ENCODE data around the gene LBR. TPM values are rescaled to one million over a fixed set of nuclear protein-coding genes. Genes with fewer than 3 reads are reported as not detected.

The LBR gene
- total and polyA plus RNA-seq, 2 of the 4 experiments (the other 2 are of a cell fraction): 21.3 to 24.9 TPM

DNA sequence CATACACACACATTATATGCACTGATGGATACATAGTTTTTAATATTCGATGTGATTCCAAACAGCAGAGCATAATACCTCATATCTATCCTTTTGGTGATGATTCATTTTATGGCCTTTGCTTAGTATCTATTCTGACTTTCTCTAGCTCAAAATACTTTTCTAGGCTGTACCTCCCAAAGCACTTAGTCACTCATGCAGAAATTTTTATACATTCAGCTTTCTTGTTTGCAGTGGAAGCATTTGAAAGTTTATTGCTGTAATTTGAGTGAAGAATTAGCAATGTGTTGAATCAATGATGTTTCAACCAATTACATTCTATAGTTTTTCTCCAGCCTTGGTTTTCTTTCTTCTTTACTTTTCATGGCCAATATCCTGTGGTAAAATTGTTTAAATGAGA, 66.7 kb downstream of the LBR start:
- POLR2A ChIA-PET (ENCODE audit: unreplicated experiment): no interaction called here
- CTCF ChIA-PET: no interaction called here
- H3K56ac ChIP-seq (ENCODE audit: extremely low read depth, insufficient read depth, low read length): no peak overlapping the region
- dilution Hi-C loops (cut with HindIII; ENCODE audit: low sequenced_read_pairs, unreplicated experiment) (no loop called here), intact Hi-C loops (cut with micrococcal nuclease) (no loop called here), in situ Hi-C loops (cut with MboI; ENCODE audit: low sequenced_read_pairs) (no loop called here)
- H3K27me3 ChIP-seq (ENCODE audit: control insufficient read depth, insufficient read depth, low read length): peaks cover 4% of the 10 kb centered on the region; the same call in 1 of the 2 replicates
- H2AK5ac ChIP-seq (ENCODE audit: low read depth, low read length): no peak overlapping the region
- H3K4me3 ChIP-seq (ENCODE audit: insufficient read depth, low read depth, low read length): no peak overlapping the region
- no TSS peak for BruUV-seq (replicated peaks)
- TF ChIP-seq SMC3 (IDR thresholded peaks at IDR 0.05; ENCODE audit: low read depth, low read length): no peak
- TF ChIP-seq, protein P1, sequence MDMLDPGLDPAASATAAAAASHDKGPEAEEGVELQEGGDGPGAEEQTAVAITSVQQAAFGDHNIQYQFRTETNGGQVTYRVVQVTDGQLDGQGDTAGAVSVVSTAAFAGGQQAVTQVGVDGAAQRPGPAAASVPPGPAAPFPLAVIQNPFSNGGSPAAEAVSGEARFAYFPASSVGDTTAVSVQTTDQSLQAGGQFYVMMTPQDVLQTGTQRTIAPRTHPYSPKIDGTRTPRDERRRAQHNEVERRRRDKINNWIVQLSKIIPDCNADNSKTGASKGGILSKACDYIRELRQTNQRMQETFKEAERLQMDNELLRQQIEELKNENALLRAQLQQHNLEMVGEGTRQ (IDR thresholded peaks at IDR 0.05; ENCODE audit: low read depth, low read length): no peak
- TF ChIP-seq CEBPB (IDR thresholded peaks at IDR 0.05; ENCODE audit: low read depth, low read length): no peak
- no peak for TF ChIP-seq RFX5 (IDR thresholded peaks at IDR 0.05; ENCODE audit: low read depth, low read length)
- no peak for TF ChIP-seq BHLHE40 (IDR thresholded peaks at IDR 0.05; ENCODE audit: low read depth, low read length)
- no peak for TF ChIP-seq FOS (IDR thresholded peaks at IDR 0.05; ENCODE audit: low read depth, low read length)
- TF ChIP-seq, protein P2, sequence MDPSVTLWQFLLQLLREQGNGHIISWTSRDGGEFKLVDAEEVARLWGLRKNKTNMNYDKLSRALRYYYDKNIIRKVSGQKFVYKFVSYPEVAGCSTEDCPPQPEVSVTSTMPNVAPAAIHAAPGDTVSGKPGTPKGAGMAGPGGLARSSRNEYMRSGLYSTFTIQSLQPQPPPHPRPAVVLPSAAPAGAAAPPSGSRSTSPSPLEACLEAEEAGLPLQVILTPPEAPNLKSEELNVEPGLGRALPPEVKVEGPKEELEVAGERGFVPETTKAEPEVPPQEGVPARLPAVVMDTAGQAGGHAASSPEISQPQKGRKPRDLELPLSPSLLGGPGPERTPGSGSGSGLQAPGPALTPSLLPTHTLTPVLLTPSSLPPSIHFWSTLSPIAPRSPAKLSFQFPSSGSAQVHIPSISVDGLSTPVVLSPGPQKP (IDR thresholded peaks at IDR 0.05; ENCODE audit: borderline replicate concordance, low read depth, low read length): no peak
- TF ChIP-seq RCOR1 (IDR thresholded peaks at IDR 0.05; ENCODE audit: insufficient replicate concordance, low read length): no peak
- no peak for TF ChIP-seq POLR2A (IDR thresholded peaks at IDR 0.05; ENCODE audit: low read depth, low read length)
- TF ChIP-seq RAD21 (IDR thresholded peaks at IDR 0.05; ENCODE audit: low read length): no peak
- H4K20me1 ChIP-seq (ENCODE audit: insufficient read depth, low read length): no peaks in the 10 kb centered on the region
- H2AK9ac ChIP-seq (replicated peaks; ENCODE audit: low read depth, low read length, poor library complexity): no peak overlapping the region
- H4K5ac ChIP-seq (ENCODE audit: low read depth, low read length): no peak overlapping the region
- WGBS, 2 experiments (ENCODE audit: extremely low coverage in 2 of 2, insufficient read length in 1 of 2): no CpG with 5 or more reads among the region's 1 CpG
- H3K23ac ChIP-seq (ENCODE audit: low read depth, low read length): no peak overlapping the region
- no peak overlapping the region for H3K4me2 ChIP-seq (ENCODE audit: low read depth, low read length)
- H3K9me3 ChIP-seq (ENCODE audit: control insufficient read depth, insufficient read depth, low read length): no peaks in the 10 kb centered on the region
- no peak overlapping the region for H2BK120ac ChIP-seq (ENCODE audit: low read depth, low read length)
- no peak overlapping the region for H2BK20ac ChIP-seq (ENCODE audit: low read depth, low read length)
- H3K14ac ChIP-seq (replicated peaks; ENCODE audit: low read depth, low read length): no peak overlapping the region
- no peak overlapping the region for H3K4ac ChIP-seq (ENCODE audit: low read depth, low read length)
- no peak for DNase-seq
- no peaks in the 10 kb centered on the region for H3K4me1 ChIP-seq (ENCODE audit: control insufficient read depth, insufficient read depth, low read length)
- no peaks in the 10 kb centered on the region for H3K9me1 ChIP-seq (ENCODE audit: insufficient read depth, low read length)
- H3K27ac ChIP-seq (ENCODE audit: insufficient read depth, low read length): no peak overlapping the region
- no peak overlapping the region for H4K91ac ChIP-seq (ENCODE audit: insufficient read depth, low read depth, low read length)
- no peaks in the 10 kb centered on the region for H3K36me3 ChIP-seq (ENCODE audit: control insufficient read depth, insufficient read depth, low read length)
- no peak overlapping the region for H2BK5ac ChIP-seq (ENCODE audit: low read depth, low read length, poor library complexity, severe bottlenecking)
- no peak overlapping the region for H2AFZ ChIP-seq (replicated peaks; ENCODE audit: low read length, poor library complexity)
- no peak overlapping the region for H2BK15ac ChIP-seq (ENCODE audit: low read depth, low read length)
- no peaks in the 10 kb centered on the region for H3K79me1 ChIP-seq (ENCODE audit: low read depth in 1 of 2, low read length in 2 of 2)
- H3K9ac ChIP-seq (ENCODE audit: low read depth, low read length): no peak overlapping the region
- H4K8ac ChIP-seq (ENCODE audit: low read depth in 2 of 2, low read length in 2 of 2): no peak overlapping the region
- ATAC-seq (ENCODE audit: low read depth): no peak
- no peak overlapping the region for H3K18ac ChIP-seq (ENCODE audit: low read depth, low read length)

Data from IMR-90 (cell line).